Loucy (cell line): ENCODE data around the gene MPZL1.

Source experiments
- CTCF ChIP-seq: fragments of 200-600 bp; sonication (generic); conservative IDR thresholded peaks from 2 replicates; pipeline ENCODE4 v1.5.1; 2014; ENCODE audit warnings: mild to moderate bottlenecking, antibody characterized with exemption, low read length
- EZH2phosphoT487 ChIP-seq: fragments of 200-600 bp; IDR thresholded peaks from 2 replicates; pipeline ENCODE4 v1.6.1; 2018; ENCODE audit warnings: antibody characterized with exemption, mild to moderate bottlenecking, moderate library complexity, borderline replicate concordance

- no peak for TF ChIP-seq CTCF
- no peak for TF ChIP-seq EZH2phosphoT487
These were observed 61.2 kb downstream of the MPZL1 start for GRCh38 chr1:167782946-167783345.
